Activated B cell treated with CpG ODN at 0.5 μM for 24 hours (primary cell): ENCODE results near the gene BPIFB1. TPM values are rescaled to one million over a fixed set of nuclear protein-coding genes. Genes with fewer than 3 reads are reported as not detected.

Source experiments
- ATAC-seq: fragments of 200-7000 bp; cut with Tn5 transposase; one replicate; pipeline ENCODE4 v1.10.0; 2021; ENCODE audit warnings: low read depth, mild to moderate bottlenecking, moderate library complexity
- CTCF ChIA-PET: fragments of 350-600 bp; sonication (Branson Sonifier 250); formaldehyde crosslinking; loops from one replicate; lab custom pipeline; 2021; ENCODE audit warnings: antibody characterized with exemption; lab: Charles Lee
- POLR2A ChIA-PET: fragments of 350-600 bp; sonication (Branson Sonifier 250); formaldehyde crosslinking; loops from one replicate; lab custom pipeline; 2021; ENCODE audit warnings: antibody characterized with exemption; lab: Charles Lee
- DNase-seq: peaks from one replicate; pipeline ENCODE4 v3.0.0; 2022
- H3K27ac Mint-ChIP-seq: one replicate; pipeline ENCODE4 v1.8.0; 2020; ENCODE audit warnings: mixed read lengths
- H3K27me3 Mint-ChIP-seq: one replicate; pipeline ENCODE4 v1.8.0; 2021; ENCODE audit warnings: mixed read lengths
- H3K36me3 Mint-ChIP-seq: one replicate; pipeline ENCODE4 v1.8.0; 2021; ENCODE audit warnings: low read depth, mixed read lengths
- H3K4me1 Mint-ChIP-seq: one replicate; pipeline ENCODE4 v1.8.0; 2021; ENCODE audit warnings: mixed read lengths
- H3K4me3 Mint-ChIP-seq: one replicate; pipeline ENCODE4 v1.8.0; 2020; ENCODE audit warnings: mild to moderate bottlenecking, mixed read lengths
- H3K9me3 Mint-ChIP-seq: one replicate; pipeline ENCODE4 v1.8.0; 2020; ENCODE audit warnings: mixed read lengths
- intact Hi-C: fragments of 100-400 bp; cut with micrococcal nuclease; formaldehyde crosslinking; loops from one replicate; pipeline ENCODE4 v1.15.1; 2024
- total RNA-seq: library from RNA; stranded (reverse); gene quantifications from 2 replicates; pipeline ENCODE4 v1.2.3, GENCODE V29; 2022
- TF ChIP-seq, protein P1 (sequence below): fragments of 200-600 bp; IDR thresholded peaks from one replicate; pipeline ENCODE4 v1.8.0; 2022; ENCODE audit warnings: antibody characterized with exemption, mild to moderate bottlenecking

BPIFB1 gene, protein sequence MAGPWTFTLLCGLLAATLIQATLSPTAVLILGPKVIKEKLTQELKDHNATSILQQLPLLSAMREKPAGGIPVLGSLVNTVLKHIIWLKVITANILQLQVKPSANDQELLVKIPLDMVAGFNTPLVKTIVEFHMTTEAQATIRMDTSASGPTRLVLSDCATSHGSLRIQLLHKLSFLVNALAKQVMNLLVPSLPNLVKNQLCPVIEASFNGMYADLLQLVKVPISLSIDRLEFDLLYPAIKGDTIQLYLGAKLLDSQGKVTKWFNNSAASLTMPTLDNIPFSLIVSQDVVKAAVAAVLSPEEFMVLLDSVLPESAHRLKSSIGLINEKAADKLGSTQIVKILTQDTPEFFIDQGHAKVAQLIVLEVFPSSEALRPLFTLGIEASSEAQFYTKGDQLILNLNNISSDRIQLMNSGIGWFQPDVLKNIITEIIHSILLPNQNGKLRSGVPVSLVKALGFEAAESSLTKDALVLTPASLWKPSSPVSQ
- total RNA-seq = not detected in 2 replicates

GRCh38 chr20:33282991-33283555 lies at the start of gene BPIFB1:
Gene BPIFB1 (plus strand): TSS chr20:33283214. CDS start chr20:33286074, 2,860 bp downstream.
- H3K4me1 Mint-ChIP-seq = no peaks in the 10 kb centered on the region
- H3K4me3 Mint-ChIP-seq = no peak within 1 kb of the TSS
- H3K27ac Mint-ChIP-seq = no peak within 1 kb of the TSS
- CTCF ChIA-PET = no interaction called here
- H3K27me3 Mint-ChIP-seq = peaks cover 31% of the 10 kb centered on the region
- DNase-seq (no peak), ATAC-seq (no peak)
- TF ChIP-seq, protein P1, sequence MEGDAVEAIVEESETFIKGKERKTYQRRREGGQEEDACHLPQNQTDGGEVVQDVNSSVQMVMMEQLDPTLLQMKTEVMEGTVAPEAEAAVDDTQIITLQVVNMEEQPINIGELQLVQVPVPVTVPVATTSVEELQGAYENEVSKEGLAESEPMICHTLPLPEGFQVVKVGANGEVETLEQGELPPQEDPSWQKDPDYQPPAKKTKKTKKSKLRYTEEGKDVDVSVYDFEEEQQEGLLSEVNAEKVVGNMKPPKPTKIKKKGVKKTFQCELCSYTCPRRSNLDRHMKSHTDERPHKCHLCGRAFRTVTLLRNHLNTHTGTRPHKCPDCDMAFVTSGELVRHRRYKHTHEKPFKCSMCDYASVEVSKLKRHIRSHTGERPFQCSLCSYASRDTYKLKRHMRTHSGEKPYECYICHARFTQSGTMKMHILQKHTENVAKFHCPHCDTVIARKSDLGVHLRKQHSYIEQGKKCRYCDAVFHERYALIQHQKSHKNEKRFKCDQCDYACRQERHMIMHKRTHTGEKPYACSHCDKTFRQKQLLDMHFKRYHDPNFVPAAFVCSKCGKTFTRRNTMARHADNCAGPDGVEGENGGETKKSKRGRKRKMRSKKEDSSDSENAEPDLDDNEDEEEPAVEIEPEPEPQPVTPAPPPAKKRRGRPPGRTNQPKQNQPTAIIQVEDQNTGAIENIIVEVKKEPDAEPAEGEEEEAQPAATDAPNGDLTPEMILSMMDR = no peak
- H3K36me3 Mint-ChIP-seq = no peaks in the 10 kb centered on the region
- intact Hi-C loops = no loop called here
- H3K9me3 Mint-ChIP-seq = no peaks in the 10 kb centered on the region
- POLR2A ChIA-PET = no interaction called here

GRCh38 chr20:33234050-33234449 lies 49.0 kb upstream of the BPIFB1 start:
- no peak for ATAC-seq
- Mint-ChIP-seq H3K27me3 (peaks cover 19% of the 10 kb centered on the region), H3K36me3 (no peaks in the 10 kb centered on the region), H3K4me1 (no peaks in the 10 kb centered on the region), H3K4me3 (no peak overlapping the region), H3K27ac (no peak overlapping the region), H3K9me3 (no peaks in the 10 kb centered on the region)
- intact Hi-C loops = no loop called here
- CTCF ChIA-PET = no interaction called here
- POLR2A ChIA-PET = no interaction called here
- TF ChIP-seq, protein P1 = no peak
- no peak for DNase-seq

- Mint-ChIP-seq H3K27me3 (peaks cover 24% of the 10 kb centered on the region), H3K27ac (no peak within 1 kb of the TSS), H3K36me3 (no peaks in the 10 kb centered on the region), H3K4me3 (no peak within 1 kb of the TSS), H3K4me1 (no peaks in the 10 kb centered on the region), H3K9me3 (no peaks in the 10 kb centered on the region)
- ATAC-seq (no peak), DNase-seq (no peak)
- CTCF ChIA-PET = no interaction called here
- intact Hi-C loops = no loop called here
- POLR2A ChIA-PET = no interaction called here
- TF ChIP-seq, protein P1 = no peak
Measured at GRCh38 chr20:33235696-33236095, 47.3 kb upstream of the BPIFB1 start, which contains the start of gene BPIFA1. Gene BPIFA1 (plus strand): TSS chr20:33235996. CDS start chr20:33237712, 1,716 bp downstream.

GRCh38 chr20:33236351-33236750 lies 46.7 kb upstream of the BPIFB1 start:
- intact Hi-C loops = no loop called here

DNA sequence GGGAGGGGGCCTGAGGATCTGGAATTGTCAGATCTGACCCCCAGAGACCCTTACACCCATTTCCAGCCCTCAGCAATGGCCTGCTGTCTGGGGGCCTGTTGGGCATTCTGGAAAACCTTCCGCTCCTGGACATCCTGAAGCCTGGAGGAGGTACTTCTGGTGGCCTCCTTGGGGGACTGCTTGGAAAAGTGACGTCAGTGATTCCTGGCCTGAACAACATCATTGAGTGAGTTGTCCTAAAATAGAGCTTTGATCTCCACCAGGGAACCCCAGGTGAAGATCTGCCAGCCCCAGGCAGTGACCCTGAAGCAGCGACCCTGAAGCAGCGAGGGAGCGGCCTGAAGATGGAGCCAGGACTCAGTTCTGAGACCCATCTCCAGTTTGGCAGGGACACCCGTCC lies 45.0 kb upstream of the BPIFB1 start:
- intact Hi-C loops = no loop called here
- Mint-ChIP-seq H3K27ac (no peak overlapping the region), H3K4me1 (no peaks in the 10 kb centered on the region), H3K9me3 (no peaks in the 10 kb centered on the region), H3K4me3 (no peak overlapping the region), H3K27me3 (peaks cover 17% of the 10 kb centered on the region), H3K36me3 (no peaks in the 10 kb centered on the region)
- ChIA-PET CTCF (no interaction called here), POLR2A (no interaction called here)
- no peak for ATAC-seq
- no peak for DNase-seq
- TF ChIP-seq, protein P1 = no peak

More at GRCh38 chr20:33236351-33236750, 46.7 kb upstream of the BPIFB1 start:
- Mint-ChIP-seq H3K27ac (no peak overlapping the region), H3K4me3 (no peak overlapping the region), H3K4me1 (no peaks in the 10 kb centered on the region), H3K36me3 (no peaks in the 10 kb centered on the region), H3K27me3 (peaks cover 24% of the 10 kb centered on the region), H3K9me3 (no peaks in the 10 kb centered on the region)
- ChIA-PET CTCF (no interaction called here), POLR2A (no interaction called here)
- DNase-seq (no peak), ATAC-seq (no peak)
- TF ChIP-seq, protein P1 = no peak
